Activated B cell treated with CpG ODN at 0.5 μM for 24 hours (primary cell): ENCODE measurements around the gene CHID1. TPM values are rescaled to one million over a fixed set of nuclear protein-coding genes. Genes with fewer than 3 reads are reported as not detected.

ENCODE experiments used
- ATAC-seq: fragments of 200-7000 bp; cut with Tn5 transposase; one replicate; pipeline ENCODE4 v1.10.0; 2021; ENCODE audit warnings: low read depth, mild to moderate bottlenecking, moderate library complexity
- CTCF ChIA-PET: fragments of 350-600 bp; sonication (Branson Sonifier 250); formaldehyde crosslinking; loops from one replicate; lab custom pipeline; 2021; ENCODE audit warnings: antibody characterized with exemption; lab: Charles Lee
- POLR2A ChIA-PET: fragments of 350-600 bp; sonication (Branson Sonifier 250); formaldehyde crosslinking; loops from one replicate; lab custom pipeline; 2021; ENCODE audit warnings: antibody characterized with exemption; lab: Charles Lee
- DNase-seq: peaks from one replicate; pipeline ENCODE4 v3.0.0; 2022
- H3K27ac Mint-ChIP-seq: one replicate; pipeline ENCODE4 v1.8.0; 2020; ENCODE audit warnings: mixed read lengths
- H3K27me3 Mint-ChIP-seq: one replicate; pipeline ENCODE4 v1.8.0; 2021; ENCODE audit warnings: mixed read lengths
- H3K36me3 Mint-ChIP-seq: one replicate; pipeline ENCODE4 v1.8.0; 2021; ENCODE audit warnings: low read depth, mixed read lengths
- H3K4me1 Mint-ChIP-seq: one replicate; pipeline ENCODE4 v1.8.0; 2021; ENCODE audit warnings: mixed read lengths
- H3K4me3 Mint-ChIP-seq: one replicate; pipeline ENCODE4 v1.8.0; 2020; ENCODE audit warnings: mild to moderate bottlenecking, mixed read lengths
- H3K9me3 Mint-ChIP-seq: one replicate; pipeline ENCODE4 v1.8.0; 2020; ENCODE audit warnings: mixed read lengths
- CTCF ChIP-seq: fragments of 200-600 bp; IDR thresholded peaks from one replicate; pipeline ENCODE4 v1.8.0; 2022; ENCODE audit warnings: antibody characterized with exemption, mild to moderate bottlenecking
- intact Hi-C: fragments of 100-400 bp; cut with micrococcal nuclease; formaldehyde crosslinking; loops from one replicate; pipeline ENCODE4 v1.15.1; 2024
- total RNA-seq: library from RNA; stranded (reverse); gene quantifications from 2 replicates; pipeline ENCODE4 v1.2.3, GENCODE V29; 2022

Gene CHID1
- total RNA-seq, 1 donor from 2014 or later, result 45.7 TPM

GRCh38 chr11:841981-842369 lies 68.6 kb downstream of the CHID1 start:
- Mint-ChIP-seq H3K27ac (peak overlapping the region; percentile 83), H3K4me3 (peak overlapping the region; percentile 89), H3K36me3 (peaks cover 36% of the 10 kb centered on the region), H3K4me1 (peaks cover 35% of the 10 kb centered on the region), H3K27me3 (peaks cover 5% of the 10 kb centered on the region), H3K9me3 (no peaks in the 10 kb centered on the region)
- TF ChIP-seq CTCF, result no peak
- ATAC-seq (peak; percentile 32), DNase-seq (no peak)
- POLR2A ChIA-PET, result interaction anchor here (1.4 to 2.6 kb wide), 5 partner anchors 9 to 33 kb away, joined by 6 to 45 read pairs (median 17); partner anchors contain the start of genes CD151, PNPLA2 and RPLP2
- CTCF ChIA-PET, result no interaction called here
- intact Hi-C loops, result loop anchor here (1.0 to 10.0 kb wide), 6 partner anchors 10 to 733 kb away; partner anchors contain the start of genes CD151, CHID1, DUSP8 and GATD1

- intact Hi-C loops, result loop anchor here (10.0 kb wide), 1 partner anchor 735 kb away; the partner anchor contains the start of gene DUSP8
- ChIA-PET POLR2A (interaction anchor here (1.0 to 1.1 kb wide), 2 partner anchors 10 to 21 kb away, joined by 3 to 4 read pairs; partner anchors contain the start of gene PNPLA2), CTCF (no interaction called here)
- Mint-ChIP-seq H3K27ac (no peak overlapping the region), H3K9me3 (no peaks in the 10 kb centered on the region), H3K27me3 (peaks cover 2% of the 10 kb centered on the region), H3K4me1 (peaks cover 34% of the 10 kb centered on the region), H3K4me3 (peak overlapping the region; percentile 89), H3K36me3 (peaks cover 36% of the 10 kb centered on the region)
- ATAC-seq (no peak), DNase-seq (no peak)
- TF ChIP-seq CTCF, result no peak
Measured at GRCh38 chr11:839875-840617, 70.6 kb downstream of the CHID1 start.

- Mint-ChIP-seq H3K4me3 (no peak overlapping the region), H3K27me3 (no peaks in the 10 kb centered on the region), H3K36me3 (peaks cover 36% of the 10 kb centered on the region), H3K9me3 (no peaks in the 10 kb centered on the region), H3K4me1 (peaks cover 29% of the 10 kb centered on the region), H3K27ac (no peak overlapping the region)
- ATAC-seq (no peak), DNase-seq (no peak)
- intact Hi-C loops, result no loop called here
- ChIA-PET POLR2A (interaction anchor here (1.8 kb wide), 1 partner anchor 8 kb away, joined by 4 read pairs; no protein-coding TSS in a partner anchor), CTCF (no interaction called here)
- TF ChIP-seq CTCF, result no peak
Measured at GRCh38 chr11:839280-839623, 71.4 kb downstream of the CHID1 start.

DNA sequence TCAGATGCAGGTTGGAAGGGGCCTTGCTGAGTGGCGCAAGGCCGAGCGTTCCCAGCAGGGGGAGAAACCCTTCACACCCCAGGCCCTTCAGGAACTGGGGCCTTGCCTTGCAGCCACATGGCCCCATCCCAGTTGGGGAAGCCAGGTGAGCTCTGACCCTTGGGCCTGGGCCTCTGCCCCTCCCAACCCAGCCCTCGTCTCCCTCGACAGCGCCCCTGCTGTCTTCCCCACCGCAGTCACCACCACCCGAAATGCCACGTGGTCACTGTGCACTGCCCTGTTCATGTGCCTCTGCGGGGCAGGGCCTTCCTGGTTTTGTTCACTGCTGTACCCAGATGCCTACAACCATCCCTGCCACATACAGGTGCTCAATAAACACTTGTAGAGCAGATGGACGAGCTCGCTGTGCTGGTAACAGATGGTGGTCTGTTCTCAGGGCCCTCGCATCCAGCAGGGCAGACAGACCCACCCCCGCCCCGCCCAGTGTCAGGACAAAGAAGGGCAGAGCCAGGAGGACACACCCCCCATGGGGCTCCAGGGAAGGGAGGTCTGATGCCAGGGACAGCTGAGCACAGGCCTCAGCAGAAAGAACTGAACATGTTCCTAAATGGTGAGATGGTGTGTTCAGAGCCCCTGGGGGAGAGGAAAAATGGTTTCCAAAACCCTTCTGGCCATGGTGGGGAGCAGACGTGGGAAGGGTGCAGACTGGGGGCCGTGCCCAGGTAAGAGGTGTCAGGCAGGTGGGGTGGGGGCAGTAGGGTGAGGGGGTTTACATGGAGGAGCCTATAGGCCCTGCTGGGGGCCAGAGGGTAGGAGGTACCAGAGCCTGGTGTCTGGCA lies 72.0 kb downstream of the CHID1 start:
- CTCF ChIA-PET, result no interaction called here
- Mint-ChIP-seq H3K36me3 (peaks cover 36% of the 10 kb centered on the region), H3K27me3 (peaks cover 3% of the 10 kb centered on the region), H3K4me1 (peaks cover 29% of the 10 kb centered on the region), H3K4me3 (no peak overlapping the region), H3K9me3 (no peaks in the 10 kb centered on the region), H3K27ac (no peak overlapping the region)
- no peak for DNase-seq
- intact Hi-C loops, result no loop called here
- TF ChIP-seq CTCF, result no peak
- POLR2A ChIA-PET, result interaction anchor here (1.8 kb wide), 1 partner anchor 9 kb away, joined by 4 read pairs; no protein-coding TSS in a partner anchor
- no peak for ATAC-seq

GRCh38 chr11:837990-838307 lies 72.7 kb downstream of the CHID1 start:
- DNase-seq (no peak), ATAC-seq (no peak)
- ChIA-PET POLR2A (interaction anchor here (1.8 kb wide), 1 partner anchor 10 kb away, joined by 4 read pairs; no protein-coding TSS in a partner anchor), CTCF (no interaction called here)
- Mint-ChIP-seq H3K4me3 (no peak overlapping the region), H3K27me3 (peaks cover 3% of the 10 kb centered on the region), H3K27ac (no peak overlapping the region), H3K36me3 (peaks cover 36% of the 10 kb centered on the region), H3K4me1 (peaks cover 26% of the 10 kb centered on the region), H3K9me3 (no peaks in the 10 kb centered on the region)
- TF ChIP-seq CTCF, result no peak
- intact Hi-C loops, result no loop called here
